ENCODE measurements around the gene KIAA0825. TPM values are rescaled to one million over a fixed set of nuclear protein-coding genes. Genes with fewer than 3 reads are reported as not detected.

The KIAA0825 gene
- total RNA-seq, 2 experiments from 2014 or later: 1.1 to 1.3 TPM

DNA sequence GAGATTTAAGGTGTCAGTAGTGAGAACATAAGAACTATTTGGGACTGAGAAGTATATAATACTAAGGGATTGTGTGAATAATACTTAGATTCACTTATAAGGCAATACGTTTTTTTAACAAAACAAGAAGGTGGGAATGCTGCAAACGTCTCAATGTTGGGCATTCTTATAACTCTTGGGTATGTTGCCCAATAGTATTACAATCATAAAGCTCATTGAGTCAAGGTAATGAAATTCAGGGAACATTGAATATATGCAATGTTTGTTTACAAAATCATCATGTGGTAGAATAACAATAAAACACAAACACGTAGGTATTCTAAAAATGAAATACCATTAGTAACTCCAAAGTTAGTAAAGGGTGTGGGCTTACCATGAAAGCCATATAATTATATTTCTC, 400.7 kb downstream of the KIAA0825 start:
- CTCF ChIA-PET: no interaction called here
- POLR2A ChIA-PET: no interaction called here
- no peaks in the 10 kb centered on the region for H3K4me1 Mint-ChIP-seq
- H3K9me3 Mint-ChIP-seq (ENCODE audit: low read depth): no peaks in the 10 kb centered on the region
- ATAC-seq: no peak
- H3K27ac Mint-ChIP-seq: no peak overlapping the region
- intact Hi-C loops (cut with DNase I, micrococcal nuclease): no loop called here
- no peaks in the 10 kb centered on the region for H3K27me3 Mint-ChIP-seq
- H3K4me3 Mint-ChIP-seq: no peak overlapping the region
- no peaks in the 10 kb centered on the region for H3K36me3 Mint-ChIP-seq (ENCODE audit: low read depth)
- DNase-seq: no peak

DNA sequence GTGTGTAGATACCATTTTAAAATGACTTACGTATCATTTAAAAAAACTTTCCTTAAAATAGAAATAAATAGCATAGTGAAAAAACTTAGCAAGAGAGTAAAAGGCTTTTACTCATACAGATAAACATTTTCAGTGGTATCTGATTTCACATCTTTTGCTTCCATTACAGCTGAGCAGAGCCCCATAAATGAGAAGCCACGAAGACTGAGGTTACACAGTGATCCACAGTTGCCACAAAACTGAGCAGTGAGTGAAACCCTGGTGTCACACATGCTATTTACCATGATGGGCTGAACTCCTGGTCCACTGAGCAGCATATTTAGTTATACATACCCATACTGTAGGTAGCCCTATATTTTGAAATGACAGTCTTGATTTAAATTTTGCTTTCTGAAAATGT, 401.2 kb downstream of the KIAA0825 start:
- H3K4me3 Mint-ChIP-seq: no peak overlapping the region
- H3K4me1 Mint-ChIP-seq: no peaks in the 10 kb centered on the region
- H3K27me3 Mint-ChIP-seq: no peaks in the 10 kb centered on the region
- CTCF ChIA-PET: no interaction called here
- intact Hi-C loops (cut with DNase I, micrococcal nuclease): no loop called here
- H3K36me3 Mint-ChIP-seq (ENCODE audit: low read depth): no peaks in the 10 kb centered on the region
- H3K27ac Mint-ChIP-seq: no peak overlapping the region
- POLR2A ChIA-PET: no interaction called here
- DNase-seq: no peak
- no peaks in the 10 kb centered on the region for H3K9me3 Mint-ChIP-seq (ENCODE audit: low read depth)
- ATAC-seq: no peak

DNA sequence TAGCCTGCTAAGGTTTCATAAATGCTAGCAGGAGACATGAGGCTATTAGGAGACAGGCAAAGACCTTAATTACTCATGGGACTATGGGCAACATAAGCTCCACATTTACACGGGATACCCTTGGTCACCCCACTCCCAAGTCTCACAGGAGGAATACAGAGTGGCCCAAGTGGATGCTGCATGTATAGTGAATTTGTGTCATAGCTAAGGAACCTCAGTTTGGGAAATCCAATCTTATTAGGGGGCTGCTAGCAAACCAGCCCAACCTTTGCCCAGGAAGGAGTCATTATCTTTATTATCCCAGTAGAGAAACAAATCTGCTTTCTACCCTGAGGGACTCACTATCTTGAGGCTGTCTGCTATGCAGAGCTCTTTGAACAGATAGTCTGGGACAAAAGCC, 405.9 kb downstream of the KIAA0825 start:
- no peaks in the 10 kb centered on the region for H3K4me1 Mint-ChIP-seq
- no peaks in the 10 kb centered on the region for H3K36me3 Mint-ChIP-seq (ENCODE audit: low read depth)
- intact Hi-C loops (cut with DNase I, micrococcal nuclease): no loop called here

DNA sequence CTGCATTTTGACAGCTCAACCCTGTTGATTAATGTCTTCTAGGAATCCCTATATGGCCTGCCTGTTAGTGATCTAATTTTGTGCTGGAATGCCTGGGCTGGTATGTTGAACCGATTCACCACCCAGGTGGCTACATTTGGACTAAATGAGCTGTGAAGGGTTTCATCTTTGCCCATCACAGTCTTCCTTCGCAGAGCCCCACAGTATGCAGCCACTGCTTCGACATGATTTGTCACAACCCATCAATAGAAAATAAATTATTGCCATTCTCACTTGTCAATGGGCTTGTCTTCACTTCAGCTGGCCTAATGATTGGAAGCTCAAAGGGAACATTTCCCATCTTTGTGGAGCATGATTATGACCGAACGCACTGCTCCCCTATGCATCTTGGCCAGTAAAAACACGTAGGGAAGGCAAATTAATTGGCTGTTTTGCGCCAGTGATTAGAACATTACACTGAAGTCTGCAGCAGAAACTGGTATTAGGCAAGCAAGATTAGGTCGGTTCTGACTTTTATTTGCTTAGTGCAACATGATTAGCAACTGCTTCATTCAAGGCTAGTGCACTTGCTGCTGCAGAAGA, 408.5 kb downstream of the KIAA0825 start:
- POLR2A ChIA-PET: no interaction called here
- ATAC-seq (no peak), DNase-seq (no peak)
- H3K36me3 Mint-ChIP-seq (ENCODE audit: low read depth): no peaks in the 10 kb centered on the region
- H3K4me3 Mint-ChIP-seq: no peak overlapping the region
- H3K4me1 Mint-ChIP-seq: no peaks in the 10 kb centered on the region
- H3K27me3 Mint-ChIP-seq: no peaks in the 10 kb centered on the region
- CTCF ChIA-PET: interaction anchor here (0.8 kb wide), 1 partner anchor 112 kb away, joined by 3 read pairs; no protein-coding TSS in a partner anchor
- H3K27ac Mint-ChIP-seq: no peak overlapping the region
- intact Hi-C loops (cut with DNase I, micrococcal nuclease): no loop called here
- H3K9me3 Mint-ChIP-seq (ENCODE audit: low read depth): no peaks in the 10 kb centered on the region

More for the DNA sequence above, 405.9 kb downstream of the KIAA0825 start:
- Mint-ChIP-seq H3K4me3 (no peak overlapping the region), H3K27me3 (no peaks in the 10 kb centered on the region), H3K9me3 (ENCODE audit: low read depth) (no peaks in the 10 kb centered on the region), H3K27ac (no peak overlapping the region)
- DNase-seq: no peak
- ChIA-PET CTCF (no interaction called here), POLR2A (no interaction called here)
- ATAC-seq: no peak

DNA sequence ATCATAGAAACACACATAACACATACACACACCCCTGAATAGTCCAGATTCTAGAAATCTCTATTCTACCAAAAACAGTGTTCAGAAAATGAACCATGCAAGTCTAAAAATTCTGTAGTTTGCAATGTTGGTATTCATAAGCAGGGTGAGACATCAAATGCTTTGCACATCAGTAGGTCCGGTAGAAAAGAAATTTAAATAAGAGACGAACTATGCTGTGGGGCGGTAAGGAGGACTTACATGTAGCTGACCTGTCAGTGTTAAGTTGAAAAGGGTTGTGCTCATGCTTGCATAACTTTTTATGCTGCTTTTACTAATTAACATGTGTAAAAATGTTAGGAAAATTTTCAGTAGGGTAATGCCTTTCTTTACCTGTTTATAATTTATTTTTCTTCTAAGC, 409.1 kb downstream of the KIAA0825 start:
- H3K36me3 Mint-ChIP-seq (ENCODE audit: low read depth): no peaks in the 10 kb centered on the region
- intact Hi-C loops (cut with DNase I, micrococcal nuclease): no loop called here
- ChIA-PET POLR2A (no interaction called here), CTCF (no interaction called here)
- H3K27me3 Mint-ChIP-seq: no peaks in the 10 kb centered on the region
- H3K4me1 Mint-ChIP-seq: no peaks in the 10 kb centered on the region
- H3K4me3 Mint-ChIP-seq: no peak overlapping the region
- H3K9me3 Mint-ChIP-seq (ENCODE audit: low read depth): no peaks in the 10 kb centered on the region
- H3K27ac Mint-ChIP-seq: no peak overlapping the region
- DNase-seq: no peak
- no peak for ATAC-seq

DNA sequence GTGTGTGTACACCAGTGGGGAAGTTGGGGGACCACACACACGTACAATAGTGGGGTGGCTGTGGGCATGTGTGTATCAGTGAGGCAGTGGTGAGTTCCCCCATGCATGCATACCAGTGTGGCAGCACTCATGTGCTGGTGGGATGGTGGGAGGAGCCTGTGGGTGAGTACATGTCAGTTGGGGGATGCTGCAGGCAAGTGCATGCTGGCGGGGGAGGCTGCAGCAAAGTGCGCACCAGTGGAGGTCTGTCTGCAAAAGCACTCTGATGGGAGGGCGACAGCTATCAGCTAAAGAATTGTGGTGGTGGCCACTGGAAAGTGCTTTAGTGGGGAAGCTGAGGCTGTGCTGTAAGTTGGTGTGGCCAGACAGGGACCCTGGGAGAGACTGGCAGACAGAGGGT, 418.8 kb downstream of the KIAA0825 start:
- Mint-ChIP-seq H3K27ac (no peak overlapping the region), H3K4me1 (no peaks in the 10 kb centered on the region), H3K4me3 (no peak overlapping the region), H3K9me3 (ENCODE audit: low read depth) (no peaks in the 10 kb centered on the region), H3K36me3 (ENCODE audit: low read depth) (no peaks in the 10 kb centered on the region), H3K27me3 (no peaks in the 10 kb centered on the region)
- no peak for ATAC-seq
- intact Hi-C loops (cut with DNase I, micrococcal nuclease): no loop called here
- DNase-seq: no peak
- ChIA-PET CTCF (no interaction called here), POLR2A (no interaction called here)

DNA sequence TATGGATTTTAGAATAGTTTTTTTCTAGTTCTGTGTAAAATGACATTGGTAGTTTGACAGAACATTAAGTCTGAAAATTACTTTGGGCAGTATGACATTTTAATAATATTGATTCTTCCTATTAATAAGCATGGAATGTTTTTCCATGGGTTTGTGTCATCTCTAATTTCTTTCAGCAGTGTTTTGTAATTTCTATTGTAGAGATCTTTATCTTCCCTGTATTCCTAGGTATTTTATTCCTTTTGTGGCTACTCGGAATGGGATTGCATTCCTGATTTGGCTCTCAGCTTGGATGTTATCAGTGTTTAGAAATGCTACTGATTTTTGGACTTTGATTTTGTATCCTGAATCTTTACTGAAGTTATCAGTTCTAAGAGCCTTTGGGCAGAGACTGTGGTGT, 420.4 kb downstream of the KIAA0825 start:
- DNase-seq (no peak), ATAC-seq (no peak)
- no peaks in the 10 kb centered on the region for H3K27me3 Mint-ChIP-seq
- intact Hi-C loops (cut with DNase I, micrococcal nuclease): no loop called here
- H3K4me3 Mint-ChIP-seq: no peak overlapping the region
- ChIA-PET CTCF (no interaction called here), POLR2A (no interaction called here)
- H3K27ac Mint-ChIP-seq: no peak overlapping the region
- no peaks in the 10 kb centered on the region for H3K36me3 Mint-ChIP-seq (ENCODE audit: low read depth)
- no peaks in the 10 kb centered on the region for H3K9me3 Mint-ChIP-seq (ENCODE audit: low read depth)
- no peaks in the 10 kb centered on the region for H3K4me1 Mint-ChIP-seq

DNA sequence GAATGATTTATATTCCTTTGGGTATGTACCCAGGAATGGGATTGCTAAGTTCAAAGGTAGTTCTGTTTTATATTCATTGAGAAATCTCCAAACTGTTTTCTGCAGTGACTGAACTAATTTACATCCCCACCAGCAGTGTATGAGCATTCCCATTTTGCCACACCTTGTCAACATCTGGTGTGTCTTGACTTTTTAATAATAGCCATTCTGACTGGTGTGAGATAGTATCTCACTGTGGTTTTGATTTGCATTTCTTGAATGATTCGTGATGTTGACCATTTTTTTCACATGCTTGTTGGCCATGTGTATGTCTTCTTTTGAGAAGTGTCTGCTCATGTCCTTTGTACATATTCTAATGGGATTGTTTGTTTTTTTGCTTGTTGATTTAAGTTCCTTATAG, 421.5 kb downstream of the KIAA0825 start:
- no peaks in the 10 kb centered on the region for H3K27me3 Mint-ChIP-seq
- H3K4me3 Mint-ChIP-seq: no peak overlapping the region
- intact Hi-C loops (cut with DNase I, micrococcal nuclease): no loop called here
- H3K9me3 Mint-ChIP-seq (ENCODE audit: low read depth): no peaks in the 10 kb centered on the region
- no peak for ATAC-seq
- ChIA-PET POLR2A (no interaction called here), CTCF (no interaction called here)
- no peaks in the 10 kb centered on the region for H3K36me3 Mint-ChIP-seq (ENCODE audit: low read depth)
- H3K27ac Mint-ChIP-seq: no peak overlapping the region
- DNase-seq: no peak
- H3K4me1 Mint-ChIP-seq: no peaks in the 10 kb centered on the region

DNA sequence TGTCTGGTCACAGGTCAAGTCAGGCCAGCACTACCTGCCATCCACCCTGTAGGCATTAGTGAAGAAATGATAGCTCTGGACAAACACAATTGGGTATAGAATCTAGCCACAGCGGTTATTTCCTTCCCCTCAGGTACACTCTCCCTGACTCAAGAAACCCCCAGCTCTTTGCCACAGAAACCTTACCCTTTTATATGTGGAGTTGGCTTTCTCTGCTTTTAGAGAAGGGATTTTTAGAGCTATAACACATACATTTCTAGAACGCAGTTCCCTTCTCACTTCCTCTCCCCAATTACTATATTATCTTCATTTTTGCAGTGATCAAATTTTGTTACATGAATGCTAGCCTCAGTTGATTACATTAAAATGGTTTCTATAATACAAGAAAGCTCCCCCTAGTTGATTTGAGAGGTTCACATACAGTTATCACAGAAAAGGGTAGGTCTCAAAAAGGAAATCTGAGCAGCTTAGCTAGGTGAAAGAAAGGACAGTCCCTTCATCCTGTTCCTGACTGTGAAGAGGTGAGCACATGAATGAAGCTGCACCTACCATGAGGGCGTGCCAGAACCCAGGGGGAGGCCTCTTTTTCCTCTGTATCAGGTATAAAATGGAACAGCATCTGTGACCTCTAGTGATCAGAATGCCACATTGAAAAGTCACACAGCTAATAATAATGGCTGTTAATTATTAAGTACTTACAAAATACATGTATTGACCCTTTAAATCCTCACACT, 425.6 kb downstream of the KIAA0825 start:
- POLR2A ChIA-PET: interaction anchor here (1.1 kb wide), 1 partner anchor 578 kb away, joined by 3 read pairs; no protein-coding TSS in a partner anchor
- CTCF ChIA-PET: interaction anchor here (0.6 kb wide), 1 partner anchor 91 kb away, joined by 3 read pairs; no protein-coding TSS in a partner anchor
- H3K4me1 Mint-ChIP-seq: no peaks in the 10 kb centered on the region
- intact Hi-C loops (cut with DNase I, micrococcal nuclease): no loop called here
- no peaks in the 10 kb centered on the region for H3K9me3 Mint-ChIP-seq (ENCODE audit: low read depth)
- no peaks in the 10 kb centered on the region for H3K36me3 Mint-ChIP-seq (ENCODE audit: low read depth)
- ATAC-seq: no peak
- no peak overlapping the region for H3K27ac Mint-ChIP-seq
- DNase-seq: no peak
- no peaks in the 10 kb centered on the region for H3K27me3 Mint-ChIP-seq
- H3K4me3 Mint-ChIP-seq: no peak overlapping the region

DNA sequence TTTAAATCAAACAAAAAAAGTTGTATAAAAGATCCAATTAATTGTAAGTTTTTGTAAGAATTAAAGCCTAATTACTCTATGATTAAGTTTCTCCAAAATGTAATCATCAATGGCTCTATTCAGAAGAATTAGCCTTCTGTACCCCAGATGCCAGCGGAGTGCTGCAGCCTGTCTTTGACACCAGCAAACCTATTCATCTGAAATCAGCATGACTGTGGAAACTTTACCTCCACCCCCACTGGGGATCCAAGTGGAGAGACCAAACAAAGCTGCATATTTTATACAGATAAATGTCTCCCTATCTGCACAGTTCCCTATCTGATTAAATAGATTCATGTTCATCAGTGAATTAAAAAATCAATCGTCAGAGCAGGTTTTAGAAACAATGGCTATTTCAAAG, 426.8 kb downstream of the KIAA0825 start:
- Mint-ChIP-seq H3K27ac (no peak overlapping the region), H3K4me1 (no peaks in the 10 kb centered on the region), H3K4me3 (no peak overlapping the region), H3K27me3 (peaks cover 3% of the 10 kb centered on the region), H3K9me3 (ENCODE audit: low read depth) (no peaks in the 10 kb centered on the region), H3K36me3 (ENCODE audit: low read depth) (no peaks in the 10 kb centered on the region)
- no peak for DNase-seq
- ChIA-PET POLR2A (no interaction called here), CTCF (no interaction called here)
- no peak for ATAC-seq
- intact Hi-C loops (cut with DNase I, micrococcal nuclease): no loop called here

DNA sequence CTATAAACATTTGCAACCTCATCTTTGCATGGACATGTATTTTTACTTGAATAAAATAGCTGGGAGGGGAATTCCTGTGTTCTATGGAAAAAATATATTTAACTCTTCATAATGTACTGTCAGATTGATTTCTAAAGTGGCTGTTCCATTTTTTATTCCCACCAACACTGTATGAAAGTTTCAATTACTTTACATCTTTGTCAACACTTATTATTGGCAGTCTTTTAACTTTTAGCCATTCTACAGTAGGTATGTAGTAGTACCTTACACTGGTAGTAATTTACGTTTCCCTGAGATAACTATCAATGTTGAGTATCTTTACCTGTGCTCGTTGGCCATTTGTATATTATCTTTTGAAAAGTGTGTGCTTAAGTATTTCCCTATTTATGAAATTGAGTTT, 429.7 kb downstream of the KIAA0825 start:
- Mint-ChIP-seq H3K4me3 (no peak overlapping the region), H3K9me3 (ENCODE audit: low read depth) (no peaks in the 10 kb centered on the region), H3K27me3 (peaks cover 4% of the 10 kb centered on the region), H3K4me1 (no peaks in the 10 kb centered on the region), H3K27ac (no peak overlapping the region), H3K36me3 (ENCODE audit: low read depth) (no peaks in the 10 kb centered on the region)
- DNase-seq (no peak), ATAC-seq (no peak)
- ChIA-PET CTCF (no interaction called here), POLR2A (no interaction called here)
- intact Hi-C loops (cut with DNase I, micrococcal nuclease): loop anchor here in 1 of 2 experiments (5.0 kb wide), 1 partner anchor 744 kb away; no protein-coding TSS in a partner anchor

DNA sequence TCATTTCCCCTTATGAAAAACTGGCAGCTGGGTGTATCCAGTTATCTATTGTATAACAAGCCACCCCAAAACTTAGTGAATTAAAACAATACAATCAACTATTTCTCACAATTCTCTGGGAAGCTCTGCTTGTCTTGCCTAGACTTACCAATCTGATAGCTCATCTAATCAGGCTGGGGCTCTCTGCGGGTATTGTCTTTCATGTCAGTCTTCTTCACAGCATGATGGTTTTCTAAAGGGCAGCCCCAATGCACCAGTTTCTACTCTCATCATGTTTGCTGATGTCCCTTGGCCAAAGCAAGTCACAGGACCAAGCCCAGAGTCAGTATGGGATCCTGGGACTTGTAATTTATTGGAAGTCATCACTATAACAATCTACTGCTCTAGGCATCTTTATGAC, 433.5 kb downstream of the KIAA0825 start:
- Mint-ChIP-seq H3K27ac (no peak overlapping the region), H3K4me3 (no peak overlapping the region), H3K9me3 (ENCODE audit: low read depth) (no peaks in the 10 kb centered on the region), H3K27me3 (peaks cover 4% of the 10 kb centered on the region), H3K4me1 (no peaks in the 10 kb centered on the region), H3K36me3 (ENCODE audit: low read depth) (no peaks in the 10 kb centered on the region)
- no peak for DNase-seq
- intact Hi-C loops (cut with DNase I, micrococcal nuclease): loop anchor here in 1 of 2 experiments (5.0 kb wide), 1 partner anchor 747 kb away; no protein-coding TSS in a partner anchor
- ChIA-PET CTCF (no interaction called here), POLR2A (no interaction called here)
- ATAC-seq: no peak

Data from activated CD4-positive, alpha-beta T cell treated with anti-CD3 and anti-CD28 coated beads for 36 hours (primary cell).